ENCODE results near the gene LPP. TPM values are rescaled to one million over a fixed set of nuclear protein-coding genes. Genes with fewer than 3 reads are reported as not detected.

Gene LPP
- polyA plus RNA-seq, 2 of the 4 experiments (the other 2 are of a cell fraction), result 11.0 to 30.8 TPM

DNA sequence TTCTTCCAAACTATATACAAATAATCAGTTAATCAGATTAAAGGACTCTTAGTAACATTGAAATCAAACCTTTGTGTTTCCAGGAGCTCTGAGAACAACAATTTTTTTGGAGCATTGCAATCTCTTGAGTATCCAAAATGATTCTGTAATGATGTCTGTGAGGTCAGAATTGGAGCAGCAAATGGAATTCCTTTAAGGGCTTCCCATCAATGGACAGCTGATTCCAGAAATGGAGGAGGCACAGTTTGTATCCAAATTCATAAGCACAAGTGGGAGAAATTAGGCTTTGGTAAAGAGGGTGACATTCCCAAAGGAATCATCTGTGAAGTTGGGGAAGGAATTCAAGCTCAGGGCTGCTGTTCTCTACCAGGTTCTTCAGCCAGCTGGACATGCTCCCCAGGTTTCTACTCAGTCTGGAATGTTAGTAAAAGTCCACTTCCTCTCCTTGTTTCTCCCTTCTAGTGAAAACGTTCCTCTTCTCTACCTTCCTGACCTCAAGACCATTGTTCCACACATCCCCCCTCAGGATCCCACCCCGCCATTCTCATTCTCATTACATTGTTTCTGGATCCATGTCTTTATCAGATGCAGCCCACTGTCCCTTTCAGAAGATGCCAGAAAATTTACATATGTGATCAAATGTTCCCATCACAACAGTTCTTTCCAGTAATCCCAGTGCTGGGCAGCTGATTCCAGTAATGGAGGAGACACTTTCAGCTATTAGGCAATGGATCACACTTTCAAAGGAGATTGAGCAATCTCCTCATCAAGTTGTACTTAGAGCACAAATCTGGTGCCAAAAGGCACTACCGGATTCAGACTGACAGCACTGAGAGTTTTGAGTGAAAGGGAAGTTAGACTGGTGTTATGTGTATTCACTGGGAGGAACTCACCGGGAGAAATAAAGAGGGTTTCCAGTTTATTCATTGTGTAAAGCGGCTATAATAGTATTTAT, 626.5 kb downstream of the LPP start:
- no peak overlapping the region for H3K4me3 ChIP-seq
- ChIA-PET POLR2A (no interaction called here), CTCF (no interaction called here)
- ATAC-seq, result no peak
- TF ChIP-seq GATA3 (IDR thresholded peaks at IDR 0.05; ENCODE audit: borderline replicate concordance), result no peak
- no peak for TF ChIP-seq MAX (IDR thresholded peaks at IDR 0.05)
- H3K27ac ChIP-seq, result no peak overlapping the region
- no peaks in the 10 kb centered on the region for H3K9me3 ChIP-seq
- DNase-seq (ENCODE audit: low read depth in 1 of 2, low spot score in 1 of 2), result no peak
- 90% methylated on average over 5 of the region's 5 CpGs for WGBS (ENCODE audit: missing lambda C conversion rate)
- H3K4me1 ChIP-seq, result peaks cover 12% of the 10 kb centered on the region; the same call in 2 of the 3 replicates
- FAIRE-seq, result no peak
- H3K4me2 ChIP-seq, result no peak overlapping the region

DNA sequence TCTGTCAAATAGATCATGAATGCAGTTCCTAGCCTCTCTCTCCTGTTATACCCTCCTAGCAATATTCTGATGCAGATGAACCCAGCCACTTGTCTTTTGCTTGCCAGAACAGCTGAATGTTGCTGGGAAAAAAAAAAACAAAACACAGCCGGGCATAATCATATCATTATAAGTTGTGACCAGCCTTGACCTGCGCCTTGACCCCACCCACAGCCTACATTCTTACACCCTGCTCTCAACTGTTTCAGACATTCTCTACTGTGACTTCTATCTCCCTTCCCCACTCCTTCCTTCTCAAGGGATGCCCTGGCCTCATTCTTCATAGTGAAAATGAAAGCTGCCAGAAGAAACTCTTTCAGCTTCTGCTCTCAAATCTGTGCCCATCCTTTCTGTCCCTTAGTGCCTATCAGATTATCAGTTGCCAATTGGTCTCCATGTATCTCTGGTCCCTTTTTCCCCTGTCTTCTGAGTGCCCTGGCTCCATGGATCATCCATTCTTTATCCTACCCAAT, 628.7 kb downstream of the LPP start:
- FAIRE-seq (no peak), DNase-seq (ENCODE audit: low read depth in 1 of 2, low spot score in 1 of 2) (no peak), ATAC-seq (no peak)
- H3K27ac ChIP-seq, result no peak overlapping the region
- H3K4me2 ChIP-seq, result no peak overlapping the region
- no peak for TF ChIP-seq CBX2 (IDR thresholded peaks at IDR 0.05; ENCODE audit: borderline replicate concordance, low read depth)
- no peak for TF ChIP-seq POLR2AphosphoS2 (conservative IDR thresholded peaks at IDR 0.05; ENCODE audit: low read length)
- no peak for TF ChIP-seq RNF2 (IDR thresholded peaks at IDR 0.05; ENCODE audit: borderline replicate concordance, low read depth)
- TF ChIP-seq ZC3H11A (IDR thresholded peaks at IDR 0.05), result no peak
- TF ChIP-seq HEYL (CRISPR knock-in tag; IDR thresholded peaks at IDR 0.05), result no peak
- TF ChIP-seq REST (IDR thresholded peaks at IDR 0.05), result no peak
- POLR2A ChIA-PET, result no interaction called here
- H3K9me3 ChIP-seq, result no peaks in the 10 kb centered on the region
- WGBS (ENCODE audit: missing lambda C conversion rate), result 84% methylated on average over 2 of the region's 2 CpGs
- H3K4me3 ChIP-seq, result no peak overlapping the region
- H3K4me1 ChIP-seq, result no peaks in the 10 kb centered on the region
- CTCF ChIA-PET, result no interaction called here

GRCh38 chr3:188786424-188786823, 632.5 kb downstream of the LPP start:
- Histone ChIP-seq H3K4me3 (no peak overlapping the region), H3K4me1 (0 out of 3 replicates have a peak, but pooled peaks cover 7% of the 10 kb centered on the region), H3K27ac (no peak overlapping the region), H3K9me3 (no peaks in the 10 kb centered on the region), H3K4me2 (no peak overlapping the region)
- no peak for DNase-seq (ENCODE audit: low read depth in 1 of 2, low spot score in 1 of 2)
- ChIA-PET CTCF (no interaction called here), POLR2A (no interaction called here)
- WGBS (ENCODE audit: missing lambda C conversion rate), result 37% methylated on average over 2 of the region's 2 CpGs
- TF ChIP-seq, protein P1, sequence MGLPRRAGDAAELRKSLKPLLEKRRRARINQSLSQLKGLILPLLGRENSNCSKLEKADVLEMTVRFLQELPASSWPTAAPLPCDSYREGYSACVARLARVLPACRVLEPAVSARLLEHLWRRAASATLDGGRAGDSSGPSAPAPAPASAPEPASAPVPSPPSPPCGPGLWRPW (IDR thresholded peaks at IDR 0.05), result no peak
- TF ChIP-seq FOSB (CRISPR knock-in tag; IDR thresholded peaks at IDR 0.05) (no peak), PBX3 (IDR thresholded peaks at IDR 0.05) (no peak), HEYL (CRISPR knock-in tag; IDR thresholded peaks at IDR 0.05) (no peak), ATOH8 (CRISPR knock-in tag; IDR thresholded peaks at IDR 0.05; ENCODE audit: low read depth) (no peak), HOXB5 (CRISPR knock-in tag; IDR thresholded peaks at IDR 0.05) (no peak), KDM5A (IDR thresholded peaks at IDR 0.05) (no peak), SREBF2 (IDR thresholded peaks at IDR 0.05) (no peak), POLR2A (IDR thresholded peaks at IDR 0.05; ENCODE audit: low read length) (no peak), GATA3 (IDR thresholded peaks at IDR 0.05; ENCODE audit: borderline replicate concordance) (no peak), CBX8 (IDR thresholded peaks at IDR 0.05) (no peak), TP53 (CRISPR knock-in tag; IDR thresholded peaks at IDR 0.05) (no peak), EHF (CRISPR knock-in tag; IDR thresholded peaks at IDR 0.05) (no peak), EHMT2 (IDR thresholded peaks at IDR 0.05; ENCODE audit: low read depth) (no peak), SMC3 (IDR thresholded peaks at IDR 0.05) (no peak), NFE2L2 (conservative IDR thresholded peaks at IDR 0.05; ENCODE audit: low read length) (no peak)
- TF ChIP-seq, protein P2, sequence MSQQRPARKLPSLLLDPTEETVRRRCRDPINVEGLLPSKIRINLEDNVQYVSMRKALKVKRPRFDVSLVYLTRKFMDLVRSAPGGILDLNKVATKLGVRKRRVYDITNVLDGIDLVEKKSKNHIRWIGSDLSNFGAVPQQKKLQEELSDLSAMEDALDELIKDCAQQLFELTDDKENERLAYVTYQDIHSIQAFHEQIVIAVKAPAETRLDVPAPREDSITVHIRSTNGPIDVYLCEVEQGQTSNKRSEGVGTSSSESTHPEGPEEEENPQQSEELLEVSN (IDR thresholded peaks at IDR 0.05; ENCODE audit: borderline replicate concordance, low read depth), result no peak
- no peak for ATAC-seq
- FAIRE-seq, result no peak
